Measurements from ENCODE around the gene A4GALT.
"Not testable (repeated sequence)": the region's sequence is repeated elsewhere in the genome, so short reads cannot be mapped to it uniquely, and the experiment has no call there.

Gene A4GALT

GRCh38 chr22:42680648-42681047 is 40.0 kb downstream of the A4GALT start:
- peak; percentile 83 to 96 (median 92) for DNase-seq

- peak in 2 of 4 experiments; percentile 24 to 32 for DNase-seq
Observed at GRCh38 chr22:42679691-42680090, 41.0 kb downstream of the A4GALT start.

GRCh38 chr22:42678894-42679293 is 41.8 kb downstream of the A4GALT start:
- no peak for DNase-seq

- not testable (repeated sequence) for DNase-seq
Observed at GRCh38 chr22:42677936-42678335, 42.7 kb downstream of the A4GALT start.

GRCh38 chr22:42676059-42676607 is 44.5 kb downstream of the A4GALT start:
- no peak for DNase-seq

- peak; percentile 42 to 63 (median 58) for DNase-seq
Observed at GRCh38 chr22:42673898-42674401, 46.7 kb downstream of the A4GALT start.

- not testable (repeated sequence) for DNase-seq
Observed at GRCh38 chr22:42673071-42673470, 47.6 kb downstream of the A4GALT start.

- peak; percentile 26 to 66 (median 62) for DNase-seq
Observed at GRCh38 chr22:42670921-42671709, 49.6 kb downstream of the A4GALT start.

GRCh38 chr22:42670046-42670445 is 50.6 kb downstream of the A4GALT start:
- DNase-seq: no peak

- DNase-seq: not testable (repeated sequence)
Observed at GRCh38 chr22:42666393-42666792, 54.3 kb downstream of the A4GALT start.

- no peak for DNase-seq
Observed at GRCh38 chr22:42664976-42665831, 55.5 kb downstream of the A4GALT start.

GRCh38 chr22:42661985-42662831 is 58.5 kb downstream of the A4GALT start:
- peak; percentile 76 to 91 (median 91) for DNase-seq

- DNase-seq: no peak
Observed at GRCh38 chr22:42656578-42656977, 64.1 kb downstream of the A4GALT start.

GRCh38 chr22:42655693-42656092 is 65.0 kb downstream of the A4GALT start:
- no peak for DNase-seq

- DNase-seq: no peak
Observed at GRCh38 chr22:42654436-42655073, 66.1 kb downstream of the A4GALT start.

GRCh38 chr22:42653999-42654398 is 66.7 kb downstream of the A4GALT start:
- DNase-seq: peak in 2 of 4 experiments; percentile 31 to 40

GRCh38 chr22:42651134-42651533 is 69.5 kb downstream of the A4GALT start:
- no peak for DNase-seq

- peak; percentile 83 to 95 (median 90) for DNase-seq
Observed at GRCh38 chr22:42649246-42650099, 71.2 kb downstream of the A4GALT start, which contains the start of gene CYB5R3. Gene CYB5R3 (minus strand): TSS chr22:42649392. CDS start chr22:42649315, 77 bp downstream.

GRCh38 chr22:42648368-42649245 is 72.1 kb downstream of the A4GALT start:
- DNase-seq: peak; percentile 35 to 57 (median 46)
